NB4 (cell line): Measurements from ENCODE around the gene TSKS.

Source experiments
- TF ChIP-seq, protein P1 (sequence below): IDR thresholded peaks from 2 replicates; pipeline ENCODE4 v1.6.1; 2011; ENCODE audit warnings: low read depth, low read length
- TF ChIP-seq, protein P2 (sequence below): IDR thresholded peaks from one replicate; pipeline ENCODE4 v1.5.1; 2012; ENCODE audit warnings: low read depth, low read length

DNA sequence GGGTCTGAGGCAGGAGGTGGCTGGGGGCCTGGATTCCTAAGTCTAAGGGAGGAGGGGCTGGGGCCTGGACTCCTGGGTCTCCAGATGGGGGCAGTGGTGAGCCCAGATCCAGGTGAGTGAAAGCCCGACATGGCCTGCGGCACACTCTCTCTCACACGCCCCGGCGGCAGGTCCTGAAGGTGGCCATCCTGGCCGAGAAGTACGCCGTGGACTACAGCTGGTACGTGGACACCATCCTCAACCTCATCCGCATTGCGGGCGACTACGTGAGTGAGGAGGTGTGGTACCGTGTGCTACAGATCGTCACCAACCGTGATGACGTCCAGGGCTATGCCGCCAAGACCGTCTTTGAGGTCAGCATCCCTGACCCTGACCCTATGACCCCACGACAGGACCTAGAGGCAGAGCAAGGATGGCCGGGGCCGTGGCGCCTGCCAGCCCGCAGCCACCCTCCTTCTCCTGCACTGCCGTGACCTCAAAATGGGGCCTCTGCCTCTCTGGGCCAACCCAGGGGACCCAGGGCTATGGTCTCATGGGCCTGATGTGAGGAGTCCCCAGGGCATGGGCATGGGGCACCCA lies 36.8 kb upstream of the TSKS start:
- TF ChIP-seq, protein P1, sequence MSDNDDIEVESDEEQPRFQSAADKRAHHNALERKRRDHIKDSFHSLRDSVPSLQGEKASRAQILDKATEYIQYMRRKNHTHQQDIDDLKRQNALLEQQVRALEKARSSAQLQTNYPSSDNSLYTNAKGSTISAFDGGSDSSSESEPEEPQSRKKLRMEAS = no peak
- TF ChIP-seq, protein P2, sequence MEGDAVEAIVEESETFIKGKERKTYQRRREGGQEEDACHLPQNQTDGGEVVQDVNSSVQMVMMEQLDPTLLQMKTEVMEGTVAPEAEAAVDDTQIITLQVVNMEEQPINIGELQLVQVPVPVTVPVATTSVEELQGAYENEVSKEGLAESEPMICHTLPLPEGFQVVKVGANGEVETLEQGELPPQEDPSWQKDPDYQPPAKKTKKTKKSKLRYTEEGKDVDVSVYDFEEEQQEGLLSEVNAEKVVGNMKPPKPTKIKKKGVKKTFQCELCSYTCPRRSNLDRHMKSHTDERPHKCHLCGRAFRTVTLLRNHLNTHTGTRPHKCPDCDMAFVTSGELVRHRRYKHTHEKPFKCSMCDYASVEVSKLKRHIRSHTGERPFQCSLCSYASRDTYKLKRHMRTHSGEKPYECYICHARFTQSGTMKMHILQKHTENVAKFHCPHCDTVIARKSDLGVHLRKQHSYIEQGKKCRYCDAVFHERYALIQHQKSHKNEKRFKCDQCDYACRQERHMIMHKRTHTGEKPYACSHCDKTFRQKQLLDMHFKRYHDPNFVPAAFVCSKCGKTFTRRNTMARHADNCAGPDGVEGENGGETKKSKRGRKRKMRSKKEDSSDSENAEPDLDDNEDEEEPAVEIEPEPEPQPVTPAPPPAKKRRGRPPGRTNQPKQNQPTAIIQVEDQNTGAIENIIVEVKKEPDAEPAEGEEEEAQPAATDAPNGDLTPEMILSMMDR = peak; percentile 38
